HG03066 (cell line): ENCODE results near the gene ANO10.
"Not testable (repeated sequence)": the region's sequence is repeated elsewhere in the genome, so short reads cannot be mapped to it uniquely, and the experiment has no call there.

Experiments used
- ATAC-seq: cut with Tn5 transposase; IDR thresholded peaks from one replicate; pipeline ENCODE4 v1.9.1; 2021; ENCODE audit warnings: low read depth; ENCODE audit not compliant: unreplicated experiment

Gene ANO10

GRCh38 chr3:43525941-43526607, 95.7 kb downstream of the ANO10 start:
- no peak for ATAC-seq

GRCh38 chr3:43525386-43525785, 96.4 kb downstream of the ANO10 start:
- ATAC-seq = no peak

DNA sequence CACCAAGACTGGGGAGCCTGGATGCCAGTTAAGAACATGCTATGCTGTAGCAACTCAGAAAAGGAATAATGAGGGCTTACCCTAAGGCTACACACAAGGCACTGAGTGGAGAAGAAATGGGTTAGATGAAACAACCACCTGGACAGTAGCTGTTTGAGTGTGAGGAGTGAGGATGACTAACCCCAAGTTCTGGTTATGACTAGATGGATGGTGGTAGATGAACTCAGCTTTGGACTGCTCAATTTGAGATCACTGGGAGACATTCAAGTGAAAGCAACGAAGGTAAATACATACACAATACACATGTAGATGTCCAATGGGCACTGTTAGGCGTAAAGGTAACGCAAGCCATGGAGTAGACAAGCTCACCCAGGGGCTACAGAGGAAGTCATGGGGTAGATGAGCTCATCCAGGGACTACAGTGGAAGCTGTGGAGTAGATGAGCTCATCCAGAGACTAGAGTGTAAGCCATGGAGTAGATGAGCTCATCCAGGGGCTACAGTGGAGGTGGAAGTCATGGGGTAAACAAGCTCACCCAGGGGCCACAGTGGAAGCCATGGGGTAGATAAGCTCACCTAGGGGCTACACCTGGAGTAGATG, 98.3 kb downstream of the ANO10 start:
- peak; percentile 72 for ATAC-seq

- no peak for ATAC-seq
These were observed 99.0 kb downstream of the ANO10 start for GRCh38 chr3:43522727-43523362.

- ATAC-seq = no peak
These were observed 99.9 kb downstream of the ANO10 start for GRCh38 chr3:43521941-43522340.

GRCh38 chr3:43518515-43518914, 103.3 kb downstream of the ANO10 start:
- not testable (repeated sequence) for ATAC-seq

- no peak for ATAC-seq
These were observed 105.7 kb downstream of the ANO10 start for GRCh38 chr3:43515970-43516635.

- no peak for ATAC-seq
These were observed 106.4 kb downstream of the ANO10 start for GRCh38 chr3:43515208-43515917.

DNA sequence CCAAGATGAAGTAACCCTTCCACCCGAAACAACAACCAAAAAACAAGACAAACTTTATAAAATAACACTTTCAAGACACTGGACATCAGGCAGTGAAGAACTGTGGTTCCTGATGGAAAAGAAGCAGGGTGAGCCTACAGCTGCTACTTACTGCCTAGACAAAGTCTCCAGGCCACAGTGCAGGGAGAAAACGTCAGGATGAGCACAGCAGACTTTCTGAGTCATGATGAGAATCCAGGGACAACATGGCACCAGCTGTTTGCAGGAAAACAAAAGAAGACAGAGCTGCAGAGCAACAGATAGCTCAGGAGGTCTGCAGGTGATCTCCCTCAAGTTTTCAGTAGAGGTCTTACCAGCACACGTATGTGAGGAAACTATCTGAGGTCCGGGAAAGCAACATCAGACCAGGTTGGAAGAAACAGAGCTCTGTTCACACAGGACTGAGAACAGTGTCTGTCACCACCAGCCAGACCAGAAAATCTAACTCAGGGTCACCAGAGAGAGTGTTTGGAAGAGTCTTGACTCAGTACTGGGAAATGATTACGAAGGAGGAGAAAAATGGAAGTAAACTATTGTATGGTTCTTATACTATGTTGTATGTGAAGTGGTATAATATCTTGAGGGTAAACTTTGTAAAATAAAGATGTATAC, 108.9 kb downstream of the ANO10 start:
- ATAC-seq = no peak

DNA sequence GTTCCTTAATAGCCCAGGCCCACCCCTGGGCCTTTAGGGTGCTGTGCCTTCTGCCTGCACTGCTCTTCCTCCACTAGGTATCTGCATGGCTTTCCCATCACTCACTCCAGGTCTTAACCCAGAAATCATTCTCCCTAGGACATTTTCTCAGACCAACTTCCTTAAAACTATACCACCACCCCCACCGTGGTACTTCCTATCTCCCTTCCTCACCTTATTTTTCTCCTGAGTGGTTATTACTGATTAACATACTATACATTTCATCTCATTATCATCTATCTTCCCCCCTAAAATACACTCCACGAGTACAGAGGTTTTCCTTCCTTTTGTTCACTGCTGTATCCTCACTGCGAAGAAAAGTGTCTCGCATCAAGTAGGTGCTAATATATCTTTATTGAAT, 115.2 kb downstream of the ANO10 start:
- ATAC-seq = no peak

DNA sequence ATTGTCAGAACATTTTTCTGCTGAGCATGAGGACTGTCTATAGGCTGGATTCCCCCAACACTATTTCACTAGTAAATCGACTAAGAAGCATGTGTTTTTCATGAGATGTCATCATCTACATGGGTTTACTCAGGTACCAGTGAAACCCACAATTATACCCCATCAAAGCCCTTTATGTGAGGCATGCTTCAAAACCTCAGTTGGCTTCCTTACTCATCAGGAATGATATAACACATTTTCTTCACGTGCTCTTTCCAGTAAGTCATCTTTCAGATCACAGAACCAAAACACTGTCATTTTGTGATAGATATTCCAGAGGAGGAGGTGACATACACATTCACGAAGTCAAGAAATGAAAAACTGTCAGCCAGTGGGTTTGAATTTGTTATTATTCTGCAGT, 116.5 kb downstream of the ANO10 start:
- ATAC-seq = no peak

- no peak for ATAC-seq
These were observed 118.6 kb downstream of the ANO10 start for GRCh38 chr3:43503067-43503728.

DNA sequence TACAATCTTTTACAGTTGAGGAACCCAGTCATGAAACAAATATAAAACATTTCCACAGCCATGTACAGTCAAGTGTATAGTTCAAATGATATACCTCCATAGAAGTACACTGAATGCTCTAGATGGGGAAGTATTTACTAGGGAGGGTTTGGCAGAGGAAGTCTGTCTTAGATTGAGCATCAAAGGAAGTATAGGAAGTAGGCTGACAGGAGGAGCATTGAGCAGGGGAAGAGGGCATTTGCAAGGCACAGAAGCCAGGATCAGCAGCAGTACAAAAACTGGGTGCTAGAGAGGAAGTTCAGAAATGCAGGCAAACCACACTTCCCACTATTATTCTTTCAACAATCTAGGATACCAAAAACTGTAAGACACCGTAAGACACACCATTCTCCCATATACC, 122.6 kb downstream of the ANO10 start:
- no peak for ATAC-seq

GRCh38 chr3:43497905-43498365, 123.9 kb downstream of the ANO10 start:
- no peak for ATAC-seq

DNA sequence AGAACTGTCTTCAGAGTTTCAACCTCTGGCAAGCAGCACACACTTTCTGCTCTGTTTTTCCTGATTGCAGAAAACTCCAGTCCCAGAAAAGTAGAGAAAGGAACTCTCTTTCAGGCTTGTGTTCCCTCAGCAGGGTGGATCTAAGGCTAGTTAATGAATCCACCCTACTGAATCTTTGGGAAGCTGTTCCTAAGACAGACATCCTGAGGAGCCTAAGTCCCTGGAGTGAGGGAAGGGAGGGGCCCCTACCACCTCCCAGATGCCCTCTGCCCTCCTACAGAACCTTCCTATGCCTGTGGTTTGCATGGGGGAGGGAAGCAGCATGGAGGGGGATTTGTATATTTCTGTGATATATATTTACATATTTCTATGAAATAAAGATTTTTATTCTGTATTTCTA, 124.4 kb downstream of the ANO10 start:
- ATAC-seq = no peak

- ATAC-seq = no peak
These were observed 125.0 kb downstream of the ANO10 start for GRCh38 chr3:43496740-43497375.

DNA sequence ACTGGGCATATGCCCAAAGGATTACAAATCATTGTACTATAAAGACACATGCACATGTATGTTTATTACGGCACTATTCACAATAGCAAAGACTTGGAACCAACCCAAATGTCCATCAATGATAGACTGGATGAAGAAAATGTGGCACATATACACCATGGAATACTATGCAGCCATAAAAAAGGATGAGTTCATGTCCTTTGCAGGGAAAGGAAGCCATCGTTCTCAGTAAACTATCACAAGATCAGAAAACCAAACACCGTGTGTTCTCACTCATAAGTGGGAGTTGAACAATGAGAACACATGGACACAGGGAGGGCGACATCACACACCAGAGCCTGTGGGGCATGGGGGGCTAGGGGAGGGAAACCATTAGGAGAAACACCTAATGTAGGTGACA, 128.9 kb downstream of the ANO10 start:
- not testable (repeated sequence) for ATAC-seq

- not testable (repeated sequence) for ATAC-seq
These were observed 130.0 kb downstream of the ANO10 start for GRCh38 chr3:43491807-43492206.

- no peak for ATAC-seq
These were observed 131.1 kb downstream of the ANO10 start for GRCh38 chr3:43490640-43491185.
